GM12875 (cell line): ENCODE measurements around the gene WNT9B.

Experiments
- H3K4me3 ChIP-seq: one replicate; pipeline ENCODE4 v1.5.1; 2011; ENCODE audit warnings: low read depth, low read length, control low read depth
- CTCF ChIP-seq: IDR thresholded peaks from 2 replicates; pipeline ENCODE4 v1.5.1; 2011; ENCODE audit warnings: low read depth, mild to moderate bottlenecking, control low read depth, inconsistent platforms, low read length, moderate library complexity, borderline replicate concordance; ENCODE audit not compliant: insufficient read depth

Gene WNT9B

DNA sequence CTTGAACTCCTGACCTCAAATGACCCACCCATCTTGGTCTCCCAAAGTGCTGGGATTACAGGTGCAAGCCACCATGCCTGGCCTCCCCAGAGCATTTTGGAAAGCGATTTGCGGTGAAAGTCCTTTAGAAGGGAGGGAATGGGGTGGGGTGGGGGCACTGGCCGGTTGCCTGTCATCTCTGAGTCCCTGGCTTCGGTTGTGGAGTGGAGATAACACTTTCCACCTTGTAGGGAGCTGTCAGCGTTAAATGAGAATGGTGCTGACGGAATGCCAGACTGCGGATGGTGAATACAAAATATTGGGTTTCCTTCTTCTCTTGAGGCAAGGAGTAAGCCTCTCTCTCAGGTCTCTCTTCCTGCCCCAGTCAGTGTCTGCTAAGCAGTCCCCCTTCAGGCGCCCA is 27.7 kb upstream of the WNT9B start:
- no peak overlapping the region for H3K4me3 ChIP-seq
- TF ChIP-seq CTCF = no peak

DNA sequence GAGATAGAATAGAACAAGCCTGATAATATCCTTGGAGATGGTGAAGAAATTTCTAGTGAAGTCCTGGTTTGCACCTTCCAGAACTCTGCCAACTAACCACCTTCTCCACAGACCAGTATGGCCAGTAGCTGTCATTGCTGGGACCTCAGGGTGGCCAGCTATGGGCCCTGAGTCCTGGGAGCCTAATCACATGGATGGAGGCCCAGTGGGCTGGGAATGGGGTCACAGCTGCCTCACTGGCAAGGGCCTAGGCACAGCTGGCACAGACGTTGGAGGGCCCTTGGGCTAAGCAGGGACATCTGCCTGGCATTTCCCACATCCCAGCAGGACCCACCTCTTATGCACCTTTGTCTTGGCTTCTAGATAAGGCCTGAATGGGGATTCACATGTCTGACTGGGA is 25.3 kb upstream of the WNT9B start:
- no peak overlapping the region for H3K4me3 ChIP-seq
- TF ChIP-seq CTCF = no peak

GRCh38 chr17:46827274-46827673 is 24.1 kb upstream of the WNT9B start:
- TF ChIP-seq CTCF = no peak
- H3K4me3 ChIP-seq = no peak overlapping the region

DNA sequence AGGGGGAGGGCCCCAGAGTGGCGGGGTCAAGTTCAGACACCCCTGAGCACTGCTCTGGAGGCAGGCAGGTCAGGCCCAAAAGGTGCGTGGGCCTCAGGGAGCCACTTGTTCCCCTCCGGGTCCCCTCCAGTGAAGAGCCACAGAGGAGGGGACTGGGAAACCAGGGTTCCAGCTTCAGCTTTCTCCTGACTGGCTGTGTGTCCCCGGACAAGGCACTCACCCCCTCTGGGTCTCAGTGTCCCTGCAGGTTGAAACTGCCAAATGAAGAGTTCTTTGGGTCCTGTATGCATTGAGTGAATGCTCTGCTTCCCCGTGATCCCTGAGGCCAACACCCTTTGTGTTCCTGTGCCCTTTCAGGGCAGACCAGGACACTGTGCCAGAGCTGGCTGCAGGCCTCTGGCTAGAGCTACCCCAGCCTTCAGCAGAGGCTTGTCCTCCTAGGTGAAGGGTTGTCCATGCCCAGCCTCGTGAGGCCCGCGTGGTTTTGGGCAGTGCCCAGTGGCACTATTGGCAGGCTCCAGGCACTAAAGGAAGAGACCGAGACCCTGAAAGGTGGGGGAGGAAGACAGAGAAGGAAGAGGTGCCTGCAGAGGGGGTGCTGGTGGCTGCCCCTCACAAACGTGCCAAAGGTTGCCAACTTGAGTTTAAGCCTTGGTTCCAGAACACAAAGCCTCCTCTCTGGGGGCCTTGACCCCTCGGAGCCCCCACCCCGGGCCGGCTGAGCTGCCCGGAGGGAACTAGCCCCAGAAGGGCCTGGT is 19.6 kb upstream of the WNT9B start:
- TF ChIP-seq CTCF = no peak
- no peak overlapping the region for H3K4me3 ChIP-seq

- no peak for TF ChIP-seq CTCF
These were observed 19.0 kb upstream of the WNT9B start for GRCh38 chr17:46832331-46832821.

GRCh38 chr17:46832945-46833839 is 18.2 kb upstream of the WNT9B start:
- no peak overlapping the region for H3K4me3 ChIP-seq
- no peak for TF ChIP-seq CTCF

More at GRCh38 chr17:46832331-46832821, 19.0 kb upstream of the WNT9B start:
- no peak overlapping the region for H3K4me3 ChIP-seq

GRCh38 chr17:46833840-46834208 is 17.6 kb upstream of the WNT9B start:
- TF ChIP-seq CTCF = no peak
- no peak overlapping the region for H3K4me3 ChIP-seq
